GM18861 (cell line): ENCODE results near the gene FABP2.

Source experiments
- ATAC-seq: cut with Tn5 transposase; IDR thresholded peaks from one replicate; pipeline ENCODE4 v1.9.1; 2021; ENCODE audit not compliant: unreplicated experiment

Gene FABP2

DNA sequence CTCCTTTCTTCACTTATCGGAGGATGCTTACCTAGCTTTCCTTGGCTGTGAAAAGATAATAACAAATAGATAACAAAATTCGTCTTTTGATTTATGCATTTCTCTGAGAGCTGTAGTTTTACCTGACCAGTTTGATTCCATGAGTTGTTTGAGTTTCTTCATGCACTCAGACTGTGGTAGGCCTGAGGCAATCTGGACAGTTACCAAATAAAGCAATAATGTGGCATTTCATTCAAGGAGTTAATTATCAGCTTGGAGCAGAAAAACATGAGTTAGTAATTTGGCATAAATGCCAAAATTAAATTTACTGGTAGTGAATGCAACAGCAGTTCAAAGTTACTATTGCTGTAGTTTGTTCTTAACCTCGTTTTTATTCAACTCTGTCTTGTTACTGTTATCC lies 53.5 kb downstream of the FABP2 start:
- ATAC-seq = no peak
